Transverse colon (tissue), 4 donors: ENCODE measurements around the gene UBE2L3.

Experiments used
- CTCF ChIP-seq, 5 experiments: fragments of 200-600 bp in 3 of 5; fragments of 450-650 bp in 2 of 5; sonication (generic) in 3 of 5; IDR thresholded peaks; 1 replicate in 2 of 5; 2 replicates in 3 of 5; pipeline ENCODE4 v1.5.1; 2016 to 2017; ENCODE audit warnings: antibody characterized with exemption in 5 of 5, inconsistent platforms in 3 of 5, mild to moderate bottlenecking in 2 of 5, moderate library complexity in 1 of 5
- POLR2AphosphoS5 ChIP-seq, 3 donors: sonication (generic); formaldehyde crosslinking; IDR thresholded peaks; one replicate each; pipeline ENCODE4 v1.6.1; 2016; ENCODE audit warnings: antibody characterized with exemption in 3 of 3

- no peak for TF ChIP-seq CTCF (IDR thresholded peaks at IDR 0.05)
- no peak for TF ChIP-seq POLR2AphosphoS5 (IDR thresholded peaks at IDR 0.05)
These were observed 65.4 kb downstream of the UBE2L3 start for GRCh38 chr22:21632931-21633330.
